Measurements from ENCODE around the gene FAM168A.

Gene FAM168A

GRCh38 chr11:73466643-73467042, 131.3 kb downstream of the FAM168A start:
- DNase-seq (ENCODE audit: low read depth), result no peak
- no peak overlapping the region for H3K4me3 ChIP-seq (ENCODE audit: low read length)
- no peak for TF ChIP-seq CTCF (IDR thresholded peaks at IDR 0.05; ENCODE audit: insufficient read depth, low read depth, low read length, missing control alignments)

GRCh38 chr11:73465871-73466270, 132.0 kb downstream of the FAM168A start:
- TF ChIP-seq CTCF (IDR thresholded peaks at IDR 0.05; ENCODE audit: insufficient read depth, low read depth, low read length, missing control alignments), result no peak
- no peak overlapping the region for H3K4me3 ChIP-seq (ENCODE audit: low read length)
- DNase-seq (ENCODE audit: low read depth), result no peak

- no peak for DNase-seq (ENCODE audit: low read depth)
- TF ChIP-seq CTCF (IDR thresholded peaks at IDR 0.05; ENCODE audit: insufficient read depth, low read depth, low read length, missing control alignments), result no peak
- no peak overlapping the region for H3K4me3 ChIP-seq (ENCODE audit: low read length)
Measured at GRCh38 chr11:73465023-73465675, 132.8 kb downstream of the FAM168A start.

- no peak overlapping the region for H3K4me3 ChIP-seq (ENCODE audit: low read length)
- no peak for DNase-seq (ENCODE audit: low read depth)
- no peak for TF ChIP-seq CTCF (IDR thresholded peaks at IDR 0.05; ENCODE audit: insufficient read depth, low read depth, low read length, missing control alignments)
Measured at GRCh38 chr11:73464347-73464746, 133.6 kb downstream of the FAM168A start.

- peak; percentile 78 for DNase-seq (ENCODE audit: low read depth)
- no peak for TF ChIP-seq CTCF (IDR thresholded peaks at IDR 0.05; ENCODE audit: insufficient read depth, low read depth, low read length, missing control alignments)
- no peak overlapping the region for H3K4me3 ChIP-seq (ENCODE audit: low read length)
Measured at GRCh38 chr11:73463359-73463758, 134.6 kb downstream of the FAM168A start.

- no peak for DNase-seq (ENCODE audit: low read depth)
- no peak overlapping the region for H3K4me3 ChIP-seq (ENCODE audit: low read length)
- TF ChIP-seq CTCF (IDR thresholded peaks at IDR 0.05; ENCODE audit: insufficient read depth, low read depth, low read length, missing control alignments), result no peak
Measured at GRCh38 chr11:73461964-73462363, 135.9 kb downstream of the FAM168A start.

GRCh38 chr11:73461335-73461840, 136.5 kb downstream of the FAM168A start:
- no peak for DNase-seq (ENCODE audit: low read depth)
- no peak for TF ChIP-seq CTCF (IDR thresholded peaks at IDR 0.05; ENCODE audit: insufficient read depth, low read depth, low read length, missing control alignments)
- no peak overlapping the region for H3K4me3 ChIP-seq (ENCODE audit: low read length)

All from epithelial cell of esophagus (primary cell).